Daoy (cell line): ENCODE data around the gene ABHD4. TPM values are rescaled to one million over a fixed set of nuclear protein-coding genes. Genes with fewer than 3 reads are reported as not detected.
"Not testable (repeated sequence)": the region's sequence is repeated elsewhere in the genome, so short reads cannot be mapped to it uniquely, and the experiment has no call there.

ENCODE experiments used
- DNase-seq: peaks from one replicate; pipeline ENCODE4 v3.0.0-alpha.2; 2015; ENCODE audit warnings: low read depth
- total RNA-seq: library from RNA; depleted of rRNA; stranded (reverse); fragments of >200 nt; shearing (Covaris generic); gene quantifications from 2 replicates; pipeline ENCODE4 v1.2.3, GENCODE V29; 2014

ABHD4 gene
- total RNA-seq, 1 experiment from 2014 or later = 11.7 TPM

DNA sequence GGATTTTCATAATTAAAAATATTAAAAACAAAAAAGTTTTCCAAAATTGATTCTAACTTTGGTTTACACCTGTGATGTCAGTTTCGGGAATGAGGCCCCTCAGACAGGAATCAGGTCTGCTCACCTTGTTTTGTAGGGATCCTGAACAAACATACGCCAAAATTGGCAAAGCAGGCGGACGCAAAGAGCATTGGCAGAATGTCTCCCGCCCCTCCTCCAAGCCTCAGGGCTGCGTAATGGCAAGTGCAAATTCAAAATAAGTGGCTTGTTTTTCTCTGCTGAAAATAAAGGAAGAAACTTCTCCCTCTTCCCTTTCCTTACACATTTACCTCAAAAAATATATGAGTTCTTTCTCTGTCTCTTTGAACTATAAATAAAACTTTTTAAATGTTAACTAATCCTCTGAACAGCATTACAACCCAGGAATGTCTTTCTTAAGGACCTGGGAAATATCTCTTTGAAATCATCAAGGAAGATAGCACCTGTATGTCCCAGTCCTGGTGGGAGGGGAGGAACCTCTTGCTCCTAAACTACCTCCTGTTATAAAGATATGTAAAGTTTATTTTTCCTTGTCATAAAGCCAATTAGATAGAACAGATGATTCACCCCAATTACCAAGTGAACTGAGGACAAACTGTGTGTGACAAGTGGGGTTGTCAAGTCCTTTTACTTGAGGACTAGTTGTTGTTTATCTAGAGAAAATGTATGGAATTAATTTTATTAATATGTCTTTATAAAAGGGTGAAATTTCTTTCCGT is 29.6 kb downstream of the ABHD4 start:
- no peak for DNase-seq

DNA sequence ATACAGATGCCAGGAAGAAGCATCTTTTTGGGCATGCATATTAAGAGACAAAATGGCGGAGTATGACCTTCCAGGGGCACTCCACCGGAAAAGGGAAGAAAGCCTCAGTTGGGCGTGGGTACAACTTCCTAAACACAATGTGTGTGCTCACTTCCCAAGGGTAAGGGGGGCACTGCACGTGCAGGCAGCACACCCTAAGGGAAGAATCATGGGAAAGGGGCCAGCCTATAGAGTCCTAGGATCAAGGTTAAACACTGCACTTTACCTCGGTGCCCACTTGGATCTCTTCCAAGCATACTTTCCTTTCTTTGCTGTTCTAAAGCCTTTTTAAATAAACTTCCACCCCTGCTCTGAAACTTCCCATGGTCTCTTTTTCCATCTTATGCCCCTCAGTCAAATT is 31.3 kb downstream of the ABHD4 start:
- no peak for DNase-seq

DNA sequence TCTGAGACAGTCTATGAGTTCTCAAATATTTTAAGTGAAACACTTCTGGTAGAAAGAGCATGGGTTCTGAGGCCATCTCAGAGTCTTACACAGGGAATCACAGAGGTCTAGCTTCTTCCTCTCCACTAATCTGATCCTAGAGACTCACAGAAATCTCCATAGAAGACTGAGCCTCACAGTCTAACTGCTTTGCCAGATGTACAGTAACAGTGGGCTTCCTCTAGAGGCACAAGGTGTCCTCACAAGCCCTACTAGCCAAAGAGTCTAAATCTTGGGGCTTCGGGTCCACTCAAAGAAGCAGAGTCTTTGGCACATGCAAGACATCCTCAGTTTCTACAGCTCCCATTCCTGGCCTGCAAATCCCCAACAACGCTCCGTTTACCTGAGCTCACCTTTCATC is 32.0 kb downstream of the ABHD4 start:
- no peak for DNase-seq

DNA sequence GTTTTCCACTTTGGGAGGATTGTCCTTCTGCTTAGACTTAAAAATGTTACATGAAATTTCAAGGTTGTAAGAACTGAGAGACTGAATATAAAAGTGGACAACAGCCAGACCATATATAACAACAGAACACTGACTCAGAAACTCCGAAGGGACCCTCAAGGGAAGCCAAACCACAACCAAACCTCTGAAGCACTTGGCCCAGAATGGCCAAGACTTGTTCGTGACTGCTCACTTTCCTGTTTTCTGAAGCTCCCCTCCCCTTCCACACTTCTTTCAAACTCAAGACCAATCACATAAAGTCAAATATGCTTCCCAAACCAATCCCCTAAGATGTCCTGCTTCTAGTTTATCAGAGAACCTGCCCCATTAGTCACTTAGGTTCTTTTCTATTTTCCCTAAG is 32.4 kb downstream of the ABHD4 start:
- DNase-seq = peak; percentile 29

DNA sequence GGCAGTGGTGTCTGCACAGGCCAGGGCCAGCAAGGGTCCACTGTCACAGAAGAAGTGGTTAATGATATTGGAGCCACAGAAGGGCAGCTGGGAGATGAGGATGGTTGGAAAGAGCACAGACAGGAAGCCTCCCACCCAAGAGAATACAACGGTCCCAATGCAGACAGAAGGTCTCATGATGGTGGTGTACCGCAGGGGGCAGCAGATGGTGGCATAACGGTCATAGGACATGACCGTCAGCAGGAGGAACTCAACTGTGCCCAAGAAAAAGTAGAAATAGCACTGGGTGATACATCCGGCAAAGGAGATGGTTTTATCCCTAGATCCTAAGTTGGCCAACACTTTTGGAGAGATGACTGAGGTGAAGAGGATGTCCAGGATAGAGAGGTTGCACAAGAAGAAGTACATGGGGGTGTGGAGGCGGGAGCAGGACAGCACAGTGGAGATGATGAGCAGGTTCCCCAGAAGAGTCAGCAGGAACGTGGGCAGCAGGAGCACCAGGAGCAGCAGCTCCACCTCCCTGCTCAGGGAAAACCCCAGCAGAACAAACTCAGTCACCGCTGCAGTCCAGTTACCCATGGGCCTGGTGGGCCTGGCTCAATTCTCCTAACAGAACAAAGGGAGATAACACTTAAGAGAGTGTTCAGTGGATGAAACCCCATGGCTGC is 36.3 kb downstream of the ABHD4 start:
- no peak for DNase-seq

DNA sequence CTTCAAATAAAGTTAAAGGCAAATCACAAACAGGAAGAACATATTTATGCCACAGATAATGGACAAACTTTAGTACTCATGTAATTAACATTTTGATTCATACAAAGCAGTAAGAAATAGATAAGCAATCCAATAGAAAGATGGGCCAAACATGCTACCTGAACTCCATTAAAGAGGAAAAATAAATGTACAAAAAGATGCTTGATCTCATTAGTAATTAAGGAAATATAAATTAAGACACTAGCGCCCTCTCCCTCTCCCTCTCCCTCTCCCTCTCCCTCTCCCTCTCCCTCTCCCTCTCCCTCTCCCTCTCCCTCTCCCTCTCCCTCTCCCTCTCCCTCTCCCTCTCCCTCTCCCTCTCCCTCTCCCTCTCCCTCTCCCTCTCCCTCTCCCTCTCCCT is 37.9 kb downstream of the ABHD4 start:
- DNase-seq = not testable (repeated sequence)

DNA sequence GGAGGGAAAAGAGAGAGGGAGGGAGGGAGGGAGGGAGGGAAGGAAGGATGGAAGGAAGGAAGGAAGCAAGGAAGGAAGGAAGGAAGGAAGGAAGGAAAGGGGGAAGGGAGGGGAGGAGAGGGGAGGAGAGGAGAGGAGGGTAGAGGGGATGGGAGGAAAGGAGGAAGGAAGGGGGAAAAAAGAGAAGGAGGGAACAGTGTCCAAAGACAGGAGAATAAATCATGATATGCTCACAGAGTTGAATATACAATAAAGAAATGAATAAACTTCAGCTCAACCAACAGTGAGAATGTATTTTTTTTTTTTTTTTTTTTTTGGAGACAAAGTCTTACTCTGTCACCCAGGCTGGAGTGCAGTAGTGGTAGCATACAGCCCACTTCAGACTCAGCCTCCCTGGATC is 42.1 kb downstream of the ABHD4 start:
- no peak for DNase-seq

DNA sequence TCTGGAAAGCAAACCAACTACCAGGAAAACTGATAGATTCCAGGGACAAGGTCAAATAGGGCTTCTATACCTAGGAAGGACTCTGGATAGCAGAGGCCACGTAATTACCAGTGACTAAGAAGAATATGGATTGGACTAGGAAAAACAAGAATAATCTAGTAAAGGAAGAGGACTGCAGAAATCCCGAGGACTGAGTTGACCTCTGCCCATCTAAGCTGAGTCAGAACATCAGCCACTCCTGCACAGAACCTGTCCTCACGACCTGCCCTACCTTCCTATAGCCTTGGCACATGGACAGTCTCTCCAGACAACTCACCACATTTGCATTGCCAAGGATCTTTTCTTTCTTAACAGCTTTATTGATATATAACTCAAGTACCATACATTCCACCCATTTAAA is 43.7 kb downstream of the ABHD4 start:
- DNase-seq = no peak

DNA sequence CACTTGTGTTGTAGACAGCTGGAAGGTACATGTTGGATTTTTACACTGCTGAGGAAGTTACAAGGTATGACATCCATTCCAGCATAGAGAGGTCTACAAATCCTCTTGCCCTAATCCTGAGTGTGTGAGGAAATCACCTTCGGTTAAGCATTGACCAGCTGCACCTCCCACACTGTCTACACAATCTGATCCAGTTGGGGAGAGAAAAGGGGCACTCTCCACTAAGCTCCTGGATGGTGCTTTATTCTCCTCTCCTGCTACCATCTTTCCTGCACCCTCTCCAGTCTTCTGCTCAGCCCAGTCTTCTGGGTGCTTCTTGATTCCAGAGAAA is 46.2 kb downstream of the ABHD4 start, which contains the start of gene OR6J1:
Gene OR6J1, minus strand, starts transcription at position 48 of the 331 bp plus-strand sequence. CDS start 9,541 bp downstream, outside the sequence.
- no peak for DNase-seq

DNA sequence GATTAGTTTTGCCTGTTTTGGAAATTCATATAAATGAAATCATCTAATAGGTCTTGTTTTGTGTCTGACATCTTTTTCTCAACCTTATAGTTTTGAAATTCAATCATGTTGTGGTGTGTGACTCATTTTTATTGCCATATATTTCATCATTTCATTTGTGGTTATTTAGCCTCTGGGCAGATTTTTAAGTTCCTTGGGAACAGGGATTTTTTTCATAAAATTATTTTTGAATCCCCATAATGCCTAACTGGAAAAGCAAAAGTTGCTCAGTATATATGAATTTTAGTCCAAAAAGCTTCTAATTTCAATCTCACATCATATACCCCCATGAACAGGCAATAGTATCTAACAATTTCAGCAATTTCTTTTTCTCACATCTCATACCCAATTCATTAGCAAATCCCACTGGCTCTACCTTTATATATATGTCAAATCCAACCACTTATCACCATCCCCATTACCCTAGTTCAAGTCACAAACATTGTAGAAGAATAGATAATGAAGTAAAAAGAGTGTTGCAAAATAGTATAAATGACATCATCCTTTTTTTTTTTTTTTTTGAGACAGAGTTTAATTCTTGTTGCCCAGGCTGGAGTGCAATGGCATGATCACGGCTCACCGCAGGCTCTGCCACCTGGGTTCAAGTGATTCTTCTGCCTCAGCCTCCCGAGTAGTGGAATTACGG is 48.6 kb downstream of the ABHD4 start:
- DNase-seq = no peak

DNA sequence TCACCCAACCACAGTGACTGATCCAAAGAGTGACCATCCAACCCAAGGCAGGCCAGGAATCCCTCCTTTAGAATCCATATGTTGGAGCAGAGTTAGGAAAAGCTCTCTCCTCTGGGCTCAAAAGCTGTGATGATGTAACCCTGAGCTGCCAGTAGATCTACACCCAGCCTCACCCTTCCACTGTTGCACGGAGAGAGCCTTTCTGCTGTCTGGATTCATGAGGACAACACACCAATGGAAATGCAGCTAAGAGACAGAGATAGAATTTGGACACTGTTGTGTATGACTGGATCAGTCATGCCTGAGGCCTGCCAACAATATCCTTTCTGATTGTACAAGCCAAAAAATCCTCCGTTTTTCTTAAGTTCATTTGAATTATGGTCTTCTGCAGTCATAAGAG is 50.4 kb downstream of the ABHD4 start:
- DNase-seq = no peak

DNA sequence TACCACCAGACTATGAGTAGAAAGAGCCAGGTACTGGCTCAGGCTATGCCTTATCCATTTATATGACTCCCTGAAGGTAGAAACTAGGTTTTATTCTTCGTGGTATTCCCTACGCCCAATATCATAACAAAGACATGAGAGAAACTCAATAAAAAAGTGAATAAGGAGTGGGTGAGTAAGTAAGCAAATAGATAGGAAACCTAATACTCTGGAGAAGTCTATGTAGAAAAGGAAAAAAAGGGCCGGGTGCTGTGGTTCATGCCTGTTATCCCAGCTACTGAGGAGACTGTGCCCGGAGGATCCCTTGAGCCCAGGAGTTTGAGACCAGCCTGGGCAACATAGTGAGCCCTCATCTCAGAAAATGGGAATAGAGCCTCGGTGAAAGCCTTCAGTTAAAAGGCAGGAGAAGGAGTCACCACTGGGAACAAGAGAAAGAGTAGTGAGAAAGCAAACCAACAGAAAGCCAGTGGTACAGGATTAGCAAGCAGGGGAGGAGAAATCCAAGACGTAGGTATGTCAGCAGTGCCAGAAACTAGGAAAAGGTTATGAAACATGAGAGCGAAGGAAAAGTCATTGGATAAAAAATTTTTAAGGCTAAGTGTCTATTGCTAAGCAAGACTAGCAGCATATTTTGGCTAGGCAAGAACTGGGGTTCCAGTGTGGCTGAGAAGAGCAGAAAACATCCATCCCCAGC is 52.1 kb downstream of the ABHD4 start:
- peak; percentile 56 for DNase-seq

DNA sequence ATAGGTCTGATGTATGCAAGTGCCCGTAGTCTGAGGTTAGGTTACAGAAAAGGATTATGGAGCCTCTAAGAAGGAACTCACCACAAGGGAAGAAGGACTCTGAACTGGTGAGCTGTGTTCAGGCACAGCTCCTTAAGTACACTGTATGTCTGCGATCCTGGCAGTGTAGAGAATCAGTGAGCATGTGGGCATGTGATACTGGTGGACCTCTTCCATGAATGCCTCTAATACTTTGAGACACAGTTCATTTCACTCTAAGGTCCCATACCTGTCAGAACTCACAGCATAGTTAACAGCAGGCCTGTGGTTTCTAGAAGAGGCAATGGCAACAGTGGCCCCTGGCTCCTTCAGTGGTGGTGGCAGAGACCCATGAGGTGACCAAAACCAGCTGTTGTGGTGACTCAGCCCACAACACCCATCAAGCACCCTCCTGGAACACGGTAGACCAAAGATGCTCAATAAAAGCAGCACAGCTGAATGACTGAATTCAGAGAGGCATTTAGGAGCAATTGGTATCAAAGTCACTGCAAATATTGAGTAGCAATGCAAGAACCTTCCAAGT is 52.9 kb downstream of the ABHD4 start:
- peak; percentile 87 for DNase-seq

DNA sequence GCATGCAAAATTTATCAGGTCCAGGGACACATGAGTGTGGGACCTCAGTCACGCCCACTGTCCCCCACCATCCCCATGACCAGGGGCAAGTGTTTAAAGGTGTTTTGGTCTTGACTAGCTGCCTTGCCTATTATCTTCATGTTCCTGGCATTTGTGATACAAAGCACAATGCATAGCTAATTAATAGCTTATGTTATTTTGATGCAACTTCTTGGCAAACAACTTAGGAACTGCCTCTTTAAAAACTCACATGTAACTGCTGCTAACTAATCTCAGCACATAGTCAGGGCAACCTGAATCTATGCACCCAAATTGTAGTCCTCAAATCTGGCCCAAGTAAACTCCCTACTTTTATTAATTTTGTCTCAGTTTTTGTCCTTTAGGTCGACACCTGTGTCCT is 53.5 kb downstream of the ABHD4 start:
- DNase-seq = no peak

DNA sequence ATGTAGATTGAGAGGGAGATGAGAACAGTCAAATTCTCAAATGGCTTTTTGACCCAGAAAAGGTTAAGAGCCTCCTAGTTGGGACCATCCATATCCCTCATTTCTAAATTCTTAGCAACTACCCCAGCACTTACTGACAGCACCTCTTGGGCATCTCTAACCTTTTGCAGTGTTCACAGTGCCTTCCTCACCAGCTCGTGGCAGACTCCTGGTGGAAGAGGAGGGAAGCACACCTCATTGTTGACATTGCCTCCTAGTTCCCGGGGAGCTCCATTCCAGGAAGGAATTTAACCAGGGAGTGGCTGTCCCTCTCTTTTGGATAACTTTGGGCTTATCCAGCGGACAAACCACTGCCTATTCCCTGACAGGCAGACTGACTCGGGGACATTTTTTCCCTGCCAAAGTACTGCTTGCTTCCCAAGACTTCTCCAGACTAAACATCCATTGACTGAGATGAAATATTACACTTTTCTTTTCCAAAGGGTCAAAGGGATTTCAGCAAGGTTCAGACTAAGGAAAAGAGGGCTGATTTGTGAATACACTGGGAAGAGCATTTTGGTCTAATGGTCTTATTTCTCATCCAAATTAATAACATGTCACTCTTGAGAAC is 55.0 kb downstream of the ABHD4 start:
- peak; percentile 86 for DNase-seq

DNA sequence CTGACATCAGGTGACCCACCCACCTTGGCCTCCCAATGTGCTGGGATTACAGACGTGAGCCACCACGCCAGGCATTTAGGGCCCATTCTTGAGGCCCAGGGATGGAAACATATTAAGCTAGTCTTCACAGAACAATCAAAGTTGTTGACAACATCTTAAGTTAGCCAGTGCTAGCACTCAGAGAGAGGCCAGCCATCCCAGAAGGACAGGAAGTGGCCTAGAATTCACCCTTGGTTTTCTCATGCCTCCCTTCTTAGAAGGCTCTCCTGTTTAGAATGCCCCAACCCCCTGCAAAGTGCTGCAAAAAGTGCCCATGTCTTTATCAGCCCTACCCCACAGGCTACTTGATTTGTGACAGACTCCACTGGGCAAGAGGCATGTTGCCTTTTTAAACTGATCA is 58.1 kb downstream of the ABHD4 start:
- DNase-seq = no peak

DNA sequence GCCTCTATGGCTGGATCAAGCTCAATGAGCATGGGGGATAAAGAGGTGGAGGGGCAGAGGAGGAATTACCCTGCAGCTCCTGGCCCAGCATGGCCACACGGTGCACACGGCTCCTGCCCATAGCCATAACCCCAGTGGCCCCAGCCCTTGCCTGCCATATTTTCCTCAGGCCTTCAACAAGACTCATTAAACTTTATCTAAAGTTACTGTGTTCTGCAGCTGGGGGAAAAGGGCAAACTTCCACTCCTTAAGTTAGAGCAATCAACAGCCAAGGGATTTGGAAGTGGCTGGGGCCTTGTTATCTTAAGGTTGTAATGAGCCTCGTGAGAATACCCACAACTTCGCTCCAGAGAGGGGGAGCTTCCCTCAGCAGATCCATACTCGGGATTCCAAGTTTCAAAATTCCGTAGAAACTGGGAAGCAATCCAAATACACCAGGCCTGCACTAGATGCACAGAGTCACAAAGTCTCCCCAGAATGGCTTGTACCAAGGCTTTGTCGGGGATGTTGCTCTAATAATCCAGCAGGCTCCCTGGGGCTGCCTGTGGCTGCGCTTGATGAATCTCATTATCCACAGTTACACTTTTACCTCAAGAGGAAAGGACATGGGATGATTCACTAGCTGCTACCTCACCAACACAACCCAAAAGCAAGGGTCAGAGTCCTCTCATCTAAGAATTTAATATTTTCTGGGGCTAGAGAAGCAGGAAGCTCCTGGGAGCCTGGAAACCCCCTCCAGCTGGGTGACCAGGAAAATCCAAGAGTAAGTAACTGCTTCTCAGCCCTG is 59.0 kb downstream of the ABHD4 start:
- peak; percentile 75 for DNase-seq

DNA sequence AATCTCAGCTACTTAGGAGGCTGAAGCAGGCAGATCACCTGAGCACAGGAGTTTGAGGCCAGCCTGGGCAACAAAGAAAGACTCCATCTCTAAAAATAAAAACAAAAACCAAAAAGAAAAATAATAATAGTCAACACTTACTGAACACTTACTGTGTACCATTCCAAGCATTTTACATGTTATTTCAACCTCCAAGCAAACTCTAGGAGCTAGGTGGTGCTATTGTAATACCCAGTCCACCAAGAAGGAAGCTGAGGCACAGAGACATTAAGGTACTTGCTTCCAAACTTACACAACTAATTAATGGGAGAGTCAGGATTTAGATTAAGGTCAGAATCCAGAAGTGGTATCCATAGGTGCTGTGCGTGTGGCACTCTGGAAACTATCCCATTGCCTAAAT is 59.8 kb downstream of the ABHD4 start:
- DNase-seq = no peak

DNA sequence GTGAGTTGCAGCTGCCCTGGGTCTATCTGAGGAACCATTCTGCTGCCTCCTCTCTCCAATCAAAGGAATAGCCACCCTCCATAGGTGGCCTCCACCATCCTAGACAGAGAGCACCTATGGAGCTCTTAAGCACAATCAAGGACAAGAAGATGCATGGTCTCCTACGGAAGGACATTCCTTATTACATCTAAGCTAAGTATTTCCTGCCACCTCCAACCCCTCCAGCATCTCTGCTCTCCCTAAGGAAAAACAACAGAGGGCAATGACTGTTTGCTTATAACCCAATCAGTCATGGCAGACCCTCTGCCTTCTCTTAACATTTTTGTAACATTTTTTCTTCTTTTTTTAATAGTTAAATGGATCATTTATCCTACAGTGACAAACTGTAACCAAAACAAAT is 60.8 kb downstream of the ABHD4 start:
- DNase-seq = no peak

DNA sequence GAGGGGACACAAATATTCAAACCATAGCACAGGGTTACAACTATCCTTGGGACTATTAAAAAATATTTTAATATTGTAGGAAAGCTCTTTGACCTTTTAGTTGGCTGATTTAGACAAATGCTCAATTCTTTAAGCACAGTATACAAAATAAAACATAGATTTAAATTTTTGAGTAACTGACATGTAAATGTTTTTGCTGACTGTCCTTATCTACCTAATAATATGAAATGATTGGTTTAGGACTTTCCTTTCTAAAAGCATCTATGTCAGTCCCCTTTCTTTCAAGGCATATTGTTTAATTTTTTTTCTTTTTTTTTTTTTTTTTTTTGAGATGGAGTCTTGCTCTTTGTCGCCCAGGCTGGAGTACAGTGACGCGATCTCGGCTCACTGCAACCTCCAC is 62.6 kb downstream of the ABHD4 start:
- DNase-seq = no peak
